GM18511 (cell line): ENCODE data around the gene RAI14.

Experiments
- ATAC-seq: cut with Tn5 transposase; IDR thresholded peaks from one replicate; pipeline ENCODE4 v1.9.1; 2021; ENCODE audit warnings: mild to moderate bottlenecking, moderate library complexity; ENCODE audit not compliant: unreplicated experiment

RAI14 gene

DNA sequence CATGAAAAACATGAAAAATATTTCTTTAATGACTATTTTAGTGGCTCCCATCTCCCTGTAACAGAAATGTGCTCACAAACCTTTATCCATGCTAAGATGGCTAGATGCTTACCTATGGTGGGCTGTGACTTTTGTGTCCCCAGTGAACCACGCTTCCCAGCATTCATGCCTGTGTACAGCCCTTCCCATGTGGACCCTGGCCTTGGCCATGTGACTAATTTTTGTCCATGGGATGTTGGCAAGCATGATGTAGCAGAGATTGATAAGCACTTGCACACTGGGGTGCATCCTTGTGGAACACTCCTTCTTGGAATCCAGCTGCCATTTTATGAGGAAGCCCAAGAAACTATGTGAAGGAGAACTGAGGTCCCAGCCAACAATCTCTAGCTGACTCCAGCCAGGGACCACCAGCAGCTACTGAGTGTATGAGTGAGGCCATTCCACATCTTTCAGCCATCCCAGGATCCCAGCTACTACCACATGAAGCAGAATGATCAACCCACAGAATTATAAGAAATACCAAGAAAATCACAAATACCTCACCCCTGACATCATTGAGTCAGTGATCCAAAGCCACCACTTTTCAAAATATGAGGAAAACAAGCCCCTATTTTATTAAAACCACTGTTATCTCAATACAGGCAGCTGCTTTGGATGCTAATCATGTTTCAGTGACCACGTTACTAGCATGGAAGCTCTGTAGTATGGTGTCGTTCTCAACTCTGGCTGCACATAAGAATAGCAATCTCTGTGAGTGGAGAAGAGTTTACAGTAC, 16.1 kb upstream of the RAI14 start:
- ATAC-seq: no peak

DNA sequence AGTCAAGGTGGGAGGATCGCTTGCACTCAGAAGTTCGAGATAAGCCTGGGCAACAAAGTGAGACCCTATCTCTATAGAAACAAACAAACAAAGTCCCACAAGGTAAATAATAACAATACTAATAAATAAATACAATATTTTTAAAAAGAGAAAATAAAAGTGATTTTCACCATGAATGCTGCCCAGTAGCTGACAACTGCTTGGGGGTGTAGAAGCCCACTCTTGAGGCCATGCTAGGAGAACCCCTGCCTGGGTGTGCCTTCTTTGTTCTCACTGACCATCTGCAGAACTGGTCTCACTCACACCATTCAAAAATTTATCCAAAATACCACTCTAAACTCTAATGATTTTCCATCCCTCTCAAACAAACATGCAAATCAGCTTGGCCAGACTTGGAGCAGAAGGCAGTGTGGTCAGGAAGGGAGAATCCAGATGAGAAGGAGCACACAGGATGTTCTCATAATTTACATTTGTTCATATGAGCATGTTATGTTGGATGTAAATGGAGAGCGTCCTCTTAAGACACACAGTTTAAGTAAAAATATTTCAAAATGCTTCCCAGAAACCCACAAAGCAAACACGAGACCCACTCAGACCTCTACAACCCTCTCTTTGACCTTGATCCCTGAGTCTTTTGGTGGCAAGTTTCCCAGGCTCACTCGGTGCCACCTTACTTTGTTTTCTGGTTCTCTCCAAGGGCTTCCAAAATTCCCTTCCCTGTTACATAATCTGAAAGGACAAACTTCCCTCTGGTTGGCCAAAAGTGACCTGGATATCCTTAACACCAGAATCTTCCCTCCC, 7.9 kb upstream of the RAI14 start:
- no peak for ATAC-seq

DNA sequence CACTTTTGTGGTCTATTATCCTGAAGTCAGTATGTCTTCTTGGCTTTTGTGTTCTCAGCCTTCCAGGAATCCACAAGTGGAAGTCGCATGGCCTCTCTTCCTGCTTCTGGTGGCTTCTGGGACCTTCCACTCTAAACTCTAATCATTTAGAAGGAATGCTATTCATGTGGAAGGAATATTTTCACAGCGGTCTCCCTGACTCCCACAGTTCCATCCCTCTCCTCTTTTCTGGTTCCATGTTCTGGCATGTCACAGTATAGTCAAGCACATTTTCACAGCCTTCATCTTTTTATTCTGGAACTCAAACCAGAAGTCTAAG, 7.3 kb upstream of the RAI14 start:
- no peak for ATAC-seq

DNA sequence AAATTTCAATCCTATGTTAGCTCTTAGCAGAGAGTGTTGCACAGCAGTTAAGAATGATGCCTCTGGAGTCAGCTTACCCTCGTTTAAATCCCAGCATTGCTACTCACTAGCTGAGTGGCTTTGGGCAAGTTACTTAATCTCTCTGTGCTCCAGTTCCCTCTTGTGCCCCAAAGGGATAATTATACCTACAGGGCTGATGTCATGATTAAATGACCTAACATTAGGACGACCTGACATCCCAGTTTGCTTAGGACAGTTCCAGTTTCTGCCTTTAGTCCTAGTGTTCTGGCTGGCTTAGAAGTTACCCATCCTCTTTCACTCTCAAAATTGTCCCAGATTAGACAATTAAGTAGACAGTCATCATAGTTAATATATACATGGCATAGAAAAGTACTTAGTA, 4.3 kb upstream of the RAI14 start:
- ATAC-seq: no peak

DNA sequence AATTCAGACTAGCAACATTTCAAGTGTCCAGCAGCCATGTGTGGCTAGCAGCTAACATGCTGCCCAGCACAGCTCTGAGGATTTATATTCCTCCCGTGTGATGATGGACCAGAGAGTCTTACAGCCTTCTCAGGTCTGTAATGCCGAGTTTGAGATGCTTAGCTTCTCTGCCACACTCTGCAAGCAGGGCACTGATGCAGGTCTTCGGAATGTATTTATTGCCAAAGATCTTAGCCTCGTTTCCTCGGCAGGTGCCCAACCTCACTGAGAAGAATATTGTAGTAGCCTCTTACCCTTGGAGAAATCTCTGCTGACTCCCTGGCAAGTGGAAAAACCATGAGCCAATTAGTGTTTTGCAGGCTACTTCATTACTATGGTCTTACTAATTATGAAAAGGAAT, 3.7 kb upstream of the RAI14 start:
- no peak for ATAC-seq

DNA sequence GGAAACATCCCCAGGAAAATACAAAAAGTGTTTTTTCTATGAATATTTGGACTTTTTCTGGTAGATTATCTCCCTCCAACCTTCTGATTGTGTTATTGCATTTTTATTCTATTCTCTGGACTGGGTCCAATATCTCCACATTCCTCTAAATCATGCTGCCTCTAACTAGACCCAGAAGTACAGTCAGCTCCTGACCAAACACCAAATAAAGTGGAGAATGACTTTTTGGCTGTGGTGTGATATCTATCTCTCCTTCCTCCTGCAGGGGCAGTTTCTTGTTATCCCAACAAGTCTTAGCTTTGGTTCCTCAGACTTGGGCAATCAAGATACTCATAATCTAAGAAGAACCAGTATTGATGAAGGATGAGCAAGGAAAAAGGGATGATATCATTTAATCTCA, 3.2 kb upstream of the RAI14 start:
- ATAC-seq: no peak

DNA sequence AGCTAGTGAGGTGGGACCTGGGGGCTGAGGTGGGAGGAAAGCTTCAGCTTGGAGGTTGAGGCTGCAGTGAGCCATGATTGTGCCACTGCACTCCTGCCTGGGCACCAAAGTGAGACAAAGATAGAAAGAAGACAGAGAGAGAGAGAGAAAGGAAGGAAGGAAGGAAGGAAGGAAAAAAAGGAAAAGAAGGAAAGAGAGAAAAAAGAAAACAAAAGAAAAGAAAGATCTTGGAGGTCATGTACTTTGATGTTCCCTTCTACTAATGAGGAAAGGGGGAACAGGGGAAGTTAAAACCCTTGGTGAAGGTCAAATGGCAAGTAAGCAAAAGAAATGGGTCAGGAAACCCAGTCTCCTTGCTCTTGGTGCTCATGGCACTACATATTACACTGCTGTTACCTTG, 2.4 kb upstream of the RAI14 start:
- ATAC-seq: no peak

DNA sequence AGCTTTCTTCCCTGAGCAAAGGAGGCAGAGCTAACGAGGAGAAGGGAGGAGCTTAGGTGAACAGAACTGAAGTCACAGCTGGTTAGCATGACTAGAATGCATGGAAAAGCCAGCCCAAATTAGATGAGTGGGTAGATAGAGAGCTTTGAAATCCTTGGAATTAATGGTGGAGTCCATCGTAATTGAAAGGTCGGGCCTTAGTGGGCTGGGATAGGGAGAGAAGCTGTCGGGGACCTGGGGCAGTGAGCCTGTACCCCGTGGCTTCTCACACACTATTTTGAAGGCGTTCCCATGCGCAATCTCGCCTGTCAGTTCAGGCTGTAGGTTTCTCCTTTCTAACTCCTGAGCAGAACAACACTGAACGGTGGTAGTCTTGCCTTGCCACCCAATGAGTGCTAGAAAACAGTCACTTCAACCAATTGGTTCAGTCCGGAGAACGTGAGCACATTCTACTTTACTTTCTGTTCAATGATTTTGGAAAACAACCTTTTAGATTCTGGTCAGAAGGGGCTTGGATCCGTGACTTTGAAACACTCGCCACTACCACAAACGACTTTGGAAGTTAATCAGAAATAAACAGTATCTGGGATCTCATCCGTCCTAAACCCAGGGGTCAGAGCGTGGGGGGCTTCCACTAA, 655 bp upstream of the RAI14 start:
- ATAC-seq: no peak

DNA sequence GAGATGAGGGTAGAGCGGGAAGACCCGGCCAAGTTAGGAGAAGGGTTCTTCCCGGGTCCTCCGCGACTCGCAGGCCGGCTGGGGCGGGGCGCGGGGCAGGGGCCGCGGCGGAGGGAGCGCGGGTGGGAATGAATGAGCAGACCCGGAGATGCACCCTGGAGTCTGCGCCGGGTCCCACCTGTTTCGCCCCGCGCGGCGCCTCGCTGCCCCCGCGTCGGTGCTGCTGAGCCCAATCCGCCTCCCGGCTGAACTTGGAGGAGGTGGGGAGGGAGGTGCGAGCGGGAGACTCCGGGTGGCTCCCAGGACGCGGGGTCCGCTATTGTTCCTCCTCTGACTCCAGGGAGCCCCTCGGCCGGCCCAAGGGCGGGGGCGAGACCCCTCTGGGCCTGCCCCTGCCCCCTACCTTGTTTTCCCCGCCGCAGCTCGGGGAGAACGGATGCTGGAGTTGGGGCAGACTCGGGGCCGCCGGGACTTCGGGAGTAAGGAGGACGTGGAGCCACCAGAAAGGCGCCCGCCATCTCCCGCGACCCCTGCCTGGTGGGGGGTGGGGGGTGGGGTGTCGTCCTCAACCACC, 659 bp downstream of the RAI14 start:
- ATAC-seq: peak; percentile 20

DNA sequence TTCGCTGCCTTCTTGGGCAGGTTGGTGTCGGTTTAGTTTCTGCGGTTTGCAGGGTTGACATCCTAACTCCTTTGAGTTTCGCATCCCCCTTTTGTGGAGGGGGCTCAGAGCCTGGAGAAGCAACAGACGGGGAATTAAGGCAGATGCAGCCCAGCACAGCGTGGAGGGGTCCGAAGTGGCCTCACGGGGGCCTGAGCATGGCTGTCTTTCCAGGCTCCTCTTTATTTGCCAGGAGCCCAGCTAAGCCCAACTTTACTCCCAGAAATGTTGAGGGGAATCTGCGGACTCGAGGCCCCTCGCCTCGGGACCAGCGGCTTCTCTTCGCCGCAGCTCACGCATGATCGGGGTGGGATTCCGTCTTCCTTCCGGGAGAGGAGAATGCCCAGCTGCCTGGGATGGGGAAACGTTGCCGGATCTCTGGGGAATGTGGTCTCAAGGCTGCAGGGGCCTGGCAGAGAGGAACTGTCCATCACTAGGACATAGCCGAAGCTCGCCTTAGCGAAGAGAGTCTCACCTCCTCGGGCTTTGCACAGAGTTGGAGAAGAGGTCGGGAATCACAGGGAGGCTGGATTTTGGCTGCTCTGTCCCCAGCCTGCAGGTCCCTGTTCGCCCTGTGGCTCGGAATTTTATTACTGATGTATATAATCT, 1.3 kb downstream of the RAI14 start:
- ATAC-seq: no peak

DNA sequence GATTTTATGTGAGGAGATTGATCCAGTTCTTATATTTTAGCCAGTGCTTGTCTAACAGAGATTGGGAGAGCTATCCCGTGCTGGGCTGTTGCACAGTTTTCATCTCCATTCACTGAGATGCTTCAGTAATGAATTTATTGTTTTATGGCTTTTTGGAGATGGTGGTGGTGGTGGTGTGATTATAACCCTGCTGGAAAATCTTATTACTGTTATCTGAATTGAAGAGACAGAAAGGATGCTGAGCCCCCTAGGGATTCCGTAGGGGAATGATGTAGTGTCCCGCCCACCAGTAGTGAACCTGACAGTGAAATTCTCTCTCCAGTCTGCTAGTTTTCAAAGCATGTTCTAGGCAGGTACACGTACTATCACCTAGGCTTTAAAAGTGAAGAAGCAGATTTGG, 1.9 kb downstream of the RAI14 start:
- no peak for ATAC-seq

DNA sequence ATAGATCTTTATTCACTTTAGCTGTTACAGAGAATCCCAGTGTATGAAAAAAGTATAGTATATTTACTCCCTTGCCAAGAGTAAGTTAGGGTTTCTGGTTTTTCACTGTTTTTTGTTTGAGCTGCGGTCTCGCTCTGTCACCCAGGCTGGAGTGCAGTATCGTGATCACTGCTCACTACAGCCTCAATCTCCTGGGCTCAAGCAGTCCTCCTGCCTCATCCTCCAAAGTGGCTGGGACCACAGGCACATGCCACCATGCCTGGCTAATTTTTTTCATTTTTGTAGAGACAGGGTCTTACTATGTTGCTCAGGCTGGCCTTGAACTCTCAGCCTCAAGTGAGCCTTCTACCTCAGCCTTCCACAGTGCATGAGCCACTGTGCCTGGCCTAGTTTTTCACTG, 3.0 kb downstream of the RAI14 start:
- ATAC-seq: no peak

DNA sequence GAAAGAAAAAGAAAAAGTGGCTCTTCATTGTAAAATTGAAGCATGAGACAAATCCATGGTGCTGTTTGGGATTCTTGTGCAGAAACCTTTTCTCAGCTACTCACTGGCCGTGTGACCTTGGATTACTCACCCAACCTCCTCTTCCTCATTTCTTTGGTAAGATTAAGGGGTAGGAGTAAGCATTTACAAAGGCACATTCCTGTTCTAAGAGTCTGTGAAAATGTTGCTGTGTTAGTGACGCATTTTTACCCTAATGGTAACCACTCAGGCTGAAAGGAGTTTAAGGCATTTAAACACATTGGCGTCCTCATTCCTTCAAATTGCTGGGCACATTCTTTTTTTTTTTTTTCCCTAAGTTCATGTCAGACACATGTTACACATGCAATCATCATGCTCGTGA, 4.3 kb downstream of the RAI14 start:
- ATAC-seq: no peak

DNA sequence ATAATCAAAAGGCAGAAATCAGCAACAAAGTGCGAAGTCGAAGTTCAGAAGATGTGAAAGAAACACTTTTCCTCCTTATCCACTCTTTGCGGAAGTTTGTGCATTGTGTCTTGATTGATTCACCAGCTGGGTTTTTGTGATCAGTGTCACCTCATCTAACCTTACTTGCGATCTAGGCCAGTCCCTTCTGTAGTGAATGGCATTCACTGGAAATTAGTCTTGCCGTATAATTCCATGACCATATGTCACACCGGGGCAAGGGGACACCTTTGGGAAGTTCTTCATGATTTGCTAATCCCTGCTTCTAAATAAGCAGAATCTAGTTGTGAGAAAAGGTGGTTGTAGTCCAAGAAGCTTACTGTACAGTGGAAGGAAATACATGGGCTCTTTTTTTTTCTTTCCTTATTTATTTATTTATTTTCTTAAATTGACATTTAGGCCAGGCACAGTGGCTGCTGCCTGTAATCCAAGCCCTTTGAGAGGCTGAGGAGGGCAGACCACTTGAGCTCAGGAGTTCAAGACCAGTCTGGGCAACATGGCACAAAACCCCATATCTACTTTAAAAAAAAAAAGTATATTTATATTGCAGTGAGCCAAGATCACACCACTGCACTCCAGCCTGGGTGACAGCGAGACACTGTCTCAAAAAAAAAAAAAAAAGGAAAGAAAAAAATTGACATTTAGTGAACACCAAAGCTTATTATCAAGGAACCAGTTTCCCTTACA, 7.8 kb downstream of the RAI14 start:
- no peak for ATAC-seq

DNA sequence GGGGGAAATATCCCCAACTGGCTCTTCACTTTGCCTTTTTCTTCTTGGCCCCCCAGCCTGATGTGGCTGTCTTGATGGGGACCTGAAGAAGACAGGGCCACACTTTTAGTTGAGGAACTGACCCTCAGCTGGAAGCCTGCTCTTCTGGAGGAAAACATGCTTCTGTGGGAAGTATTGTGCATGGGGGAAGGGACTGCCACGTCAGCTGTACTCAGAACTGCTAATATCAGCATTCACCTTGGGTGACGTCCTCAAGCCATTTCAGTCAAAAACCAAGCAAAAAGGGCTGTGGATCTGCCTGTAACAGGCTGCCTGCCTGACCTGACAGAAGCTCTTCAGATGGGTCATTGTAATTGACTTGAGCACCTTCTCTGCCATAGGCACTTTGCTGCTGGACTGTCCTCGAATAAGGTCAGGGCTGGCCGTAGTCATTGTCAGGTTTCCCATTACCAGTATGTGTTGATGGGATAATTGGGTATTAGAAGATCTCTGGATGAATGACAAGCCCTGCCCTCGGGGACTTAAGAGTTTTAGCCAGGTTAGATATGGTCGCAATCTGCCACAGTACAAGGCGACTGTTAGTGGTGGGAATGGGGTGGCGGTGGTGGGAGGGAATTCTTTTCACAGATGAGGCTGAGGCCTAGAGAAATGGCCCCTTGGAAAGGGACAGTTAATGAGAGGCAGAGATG, 10.4 kb downstream of the RAI14 start:
- no peak for ATAC-seq

DNA sequence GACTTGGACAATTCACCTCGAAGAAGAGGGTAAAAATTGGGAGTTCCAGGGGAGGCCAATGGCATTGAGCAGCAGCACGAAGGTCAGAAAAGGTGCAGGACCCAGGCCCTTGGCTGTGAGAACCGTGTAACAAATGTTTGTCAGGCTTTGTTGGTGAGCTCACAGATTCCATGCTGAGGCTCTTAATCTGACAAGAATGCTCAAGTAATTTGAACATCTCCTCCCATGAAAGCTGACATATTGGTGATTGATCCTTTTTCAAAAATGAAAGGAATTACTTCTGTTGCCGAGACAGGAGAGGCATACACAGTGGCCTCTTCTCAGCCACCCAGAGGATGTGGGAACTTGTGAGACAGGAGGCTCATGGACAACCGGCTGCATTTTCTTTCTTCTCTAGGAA, 11.6 kb downstream of the RAI14 start:
- no peak for ATAC-seq

DNA sequence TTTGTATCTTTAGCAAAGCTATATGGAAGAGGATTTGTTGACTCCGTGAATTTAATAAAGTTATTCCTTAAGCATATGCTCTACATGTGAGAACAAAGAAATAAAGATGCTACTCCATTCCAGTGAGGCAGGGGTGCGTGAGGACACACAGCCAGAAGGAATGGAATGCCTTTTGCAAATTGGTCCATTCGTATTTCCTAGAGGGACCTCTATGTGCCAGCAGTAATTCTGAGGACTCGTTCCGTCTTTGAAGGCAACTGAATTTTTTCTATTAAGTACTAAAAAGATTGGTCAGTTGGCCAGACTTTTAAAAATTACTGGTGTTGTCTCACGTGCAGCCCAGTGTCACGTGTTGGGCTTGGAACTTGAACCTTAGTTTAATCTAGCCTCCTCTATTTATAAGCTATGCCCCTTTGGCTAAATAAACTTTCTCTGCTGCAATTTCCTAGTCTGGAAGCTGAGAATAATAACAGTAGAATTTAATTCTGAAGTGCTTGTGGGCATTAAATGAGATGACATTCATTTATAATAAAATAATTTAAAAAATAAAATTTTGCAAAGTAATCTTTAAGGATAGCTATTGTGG, 13.9 kb downstream of the RAI14 start:
- ATAC-seq: no peak

DNA sequence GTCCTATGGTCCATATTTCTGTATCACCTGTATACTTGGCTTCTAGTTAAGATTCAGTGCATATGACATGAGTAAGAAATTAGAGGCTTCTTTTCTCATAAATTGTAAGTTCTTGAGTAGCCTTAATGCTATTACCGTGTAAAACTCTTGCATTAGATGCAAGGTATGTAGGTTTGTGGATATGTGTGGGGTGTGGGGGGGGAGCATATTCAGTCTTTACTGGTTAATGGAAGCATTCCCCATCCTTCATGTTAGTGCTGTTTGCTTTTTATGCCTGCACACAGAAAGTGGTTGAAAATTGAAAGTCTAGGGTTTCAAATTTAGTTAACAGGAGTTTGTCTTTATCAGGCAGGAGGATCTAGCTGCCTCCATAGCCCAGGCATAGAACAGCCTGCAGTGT, 16.1 kb downstream of the RAI14 start:
- ATAC-seq: no peak

DNA sequence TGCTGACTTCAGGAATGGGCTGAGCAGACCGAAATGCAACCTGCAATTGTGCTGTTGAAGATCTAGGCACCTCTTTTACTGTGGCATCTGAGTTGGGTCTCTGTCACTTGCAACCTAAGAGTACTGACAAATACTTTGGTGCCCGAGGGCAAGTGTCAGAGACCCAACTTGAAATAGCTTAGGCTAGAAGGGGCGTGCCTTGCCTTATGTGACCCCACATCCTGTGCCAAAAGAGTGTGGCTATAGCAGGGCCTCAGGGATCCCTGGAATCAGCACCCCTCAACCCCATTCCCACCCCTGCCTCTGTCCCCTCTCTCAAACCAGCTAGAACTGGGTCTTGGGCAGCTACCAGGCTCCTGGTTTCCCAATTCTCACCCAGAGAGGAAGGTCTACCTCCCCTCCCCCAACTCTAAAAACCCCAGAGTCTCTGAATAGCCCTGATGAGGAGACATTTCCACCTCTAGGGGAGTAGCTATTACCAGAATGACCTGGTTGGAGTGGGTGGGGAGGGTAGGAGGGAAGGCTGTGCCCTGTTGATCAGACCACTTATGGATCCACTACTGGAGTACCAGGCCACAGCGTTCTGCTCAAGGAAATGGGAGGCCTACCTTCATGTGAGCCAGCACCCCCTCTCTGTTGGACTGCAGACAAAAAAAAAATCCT, 17.5 kb downstream of the RAI14 start:
- no peak for ATAC-seq
